K562 treated with DMSO at 1 percent for 12 hours (cell line): ENCODE data around the gene CHI3L1. TPM values are rescaled to one million over a fixed set of nuclear protein-coding genes. Genes with fewer than 3 reads are reported as not detected.

Source experiments
- total RNA-seq: library from RNA; unstranded; fragments of 300-600 nt; gene quantifications from 2 replicates; pipeline ENCODE4 v1.2.3, GENCODE V29; 2022; ENCODE audit not compliant: insufficient read depth

Gene CHI3L1
- not detected in 2 replicates for total RNA-seq

DNA sequence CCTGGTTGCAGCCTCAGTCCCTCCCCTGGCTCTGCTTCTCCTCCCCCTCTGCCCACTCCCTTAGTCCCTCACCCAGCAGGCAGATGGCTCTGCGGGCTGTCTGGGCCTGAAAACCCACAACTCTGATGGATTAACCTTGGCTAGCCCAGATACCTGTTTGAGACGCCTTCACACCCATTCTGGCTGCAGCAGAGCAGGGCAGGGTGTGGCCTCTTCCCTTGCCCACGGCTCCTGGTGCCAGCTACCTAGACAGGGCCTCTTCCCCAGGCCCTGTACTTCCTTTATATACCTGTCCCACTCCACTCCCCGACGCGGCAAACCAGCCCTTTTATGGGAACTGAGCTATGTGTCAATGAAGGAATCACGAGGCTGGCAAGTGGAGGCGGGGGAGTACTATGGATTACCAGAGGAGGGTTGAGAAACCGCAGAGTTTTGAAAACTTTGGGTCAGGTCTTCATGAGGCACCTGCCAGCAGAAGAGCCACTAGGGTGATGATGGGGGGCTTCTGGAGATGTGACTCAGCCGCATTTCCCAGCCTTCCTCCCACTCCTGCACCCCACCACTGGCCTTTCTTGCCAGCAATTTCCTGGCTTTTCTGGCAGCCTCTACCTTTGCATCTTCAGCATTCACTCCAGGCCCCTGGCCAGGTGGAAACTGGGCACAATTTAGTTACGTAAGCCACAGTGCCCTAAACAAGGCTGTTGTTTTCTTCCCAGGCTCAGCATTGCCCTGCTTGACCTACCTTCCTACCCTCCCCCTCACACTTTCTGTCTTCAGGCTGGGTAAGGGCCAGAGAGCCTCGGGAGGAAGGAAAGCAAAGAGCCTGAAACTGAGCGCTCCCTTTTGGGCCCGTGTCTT lies at the start of gene CHI3L1:
CHI3L1 (minus strand) TSS at position 259 of the 858 bp plus-strand sequence; CDS start at position 178, 81 bp downstream.

DNA sequence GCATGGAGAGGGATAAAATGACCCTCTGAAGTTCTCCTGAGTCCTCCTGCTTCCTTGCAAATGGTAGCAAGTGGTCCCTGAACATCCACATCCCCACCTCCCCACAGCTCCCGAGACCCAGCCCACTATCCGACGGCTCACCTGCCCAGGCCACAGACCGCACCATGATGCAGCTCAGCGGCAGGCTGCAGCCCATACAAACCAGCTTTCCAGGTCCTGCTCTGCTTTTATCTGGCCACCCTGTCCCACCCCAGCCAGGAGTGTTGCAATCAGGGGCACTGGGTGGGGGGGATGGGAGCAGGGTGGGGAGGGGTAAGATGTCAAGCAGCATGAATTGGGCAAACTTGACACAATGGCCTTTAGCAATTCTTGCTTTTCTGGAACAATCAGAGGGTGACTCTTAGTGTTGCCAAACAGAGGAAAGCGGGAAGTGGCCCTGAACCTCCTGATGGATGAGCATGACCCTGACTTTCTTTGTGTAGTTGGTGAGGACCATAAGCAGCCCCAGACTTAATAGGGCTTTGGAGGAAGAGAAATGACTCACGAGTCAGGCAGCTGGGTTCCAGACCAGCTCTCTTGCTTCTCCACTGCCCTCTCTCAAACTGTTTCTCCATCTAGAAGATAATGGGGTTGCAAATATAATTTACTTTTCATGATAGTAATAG lies 43.1 kb upstream of the CHI3L1 start, which contains the start of gene CHIT1:
CHIT1 (minus strand) TSS at position 203 of the 665 bp plus-strand sequence; CDS start at position 166, 37 bp downstream.

DNA sequence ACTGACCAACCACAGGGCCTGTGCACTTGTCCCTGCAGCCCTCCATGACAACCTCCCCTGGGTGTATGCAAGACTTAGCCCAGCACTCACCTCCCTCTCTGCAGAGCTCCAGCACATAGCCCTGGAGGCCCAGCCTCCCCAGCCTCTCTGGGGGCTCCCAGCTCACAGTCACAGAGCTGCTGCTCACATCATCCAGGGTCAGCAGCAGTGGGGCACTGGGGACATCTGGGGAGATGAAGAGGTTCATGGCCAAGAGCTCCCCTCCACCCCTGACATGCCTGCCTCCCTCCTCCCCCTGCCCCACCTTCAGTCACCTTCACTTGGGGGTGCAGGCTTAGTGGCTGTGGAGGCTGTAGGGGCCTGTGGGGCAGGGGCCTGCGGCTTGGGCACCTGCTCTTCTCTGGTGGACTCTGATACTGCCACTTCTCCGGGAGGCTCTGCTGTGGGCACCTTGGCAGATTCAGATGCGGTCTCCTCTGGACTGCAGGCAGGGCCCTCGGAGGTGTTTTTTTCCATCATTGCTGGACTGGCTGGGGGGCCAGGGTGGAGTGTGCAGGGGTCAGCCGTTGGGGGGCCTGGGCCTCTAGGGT lies 11.2 kb downstream of the CHI3L1 start, which contains the start of gene MYBPH:
MYBPH (minus strand) TSS at position 590 of the 590 bp plus-strand sequence; CDS start at position 519, 71 bp downstream.

Other genes with a start within 250 kb of the CHI3L1 start
- 90.9 and 140 TPM in 2 replicates for gene ADIPOR1, start 228.4 kb downstream of the CHI3L1 start, total RNA-seq
- 40.4 and 54.3 TPM in 2 replicates for gene CYB5R1, start 219.4 kb downstream of the CHI3L1 start, total RNA-seq
- gene TMEM183A, start 179.3 kb downstream of the CHI3L1 start, total RNA-seq = 45.4 and 87.6 TPM in 2 replicates
- 1.3 and 1.6 TPM in 2 replicates for gene PPFIA4, start 160.2 kb downstream of the CHI3L1 start, total RNA-seq
- not detected in 2 replicates for gene MYOG, start 100.7 kb downstream of the CHI3L1 start, total RNA-seq
- gene ADORA1, start 59.0 kb downstream of the CHI3L1 start, total RNA-seq = not detected in 2 replicates
- gene MYBPH, start 10.9 kb downstream of the CHI3L1 start, total RNA-seq = not detected in 2 replicates
- gene CHIT1, start 43.0 kb upstream of the CHI3L1 start, total RNA-seq = not detected in 2 replicates
- 12.6 and 23.4 TPM in 2 replicates for gene BTG2, start 118.8 kb upstream of the CHI3L1 start, total RNA-seq
- gene FMOD, start 164.4 kb upstream of the CHI3L1 start, total RNA-seq = 0.22 TPM in 1 of 2 replicates, not detected in the other